ENCODE results near the gene DUSP19.
"Not testable (repeated sequence)": the region's sequence is repeated elsewhere in the genome, so short reads cannot be mapped to it uniquely, and the experiment has no call there.

DUSP19 gene, protein sequence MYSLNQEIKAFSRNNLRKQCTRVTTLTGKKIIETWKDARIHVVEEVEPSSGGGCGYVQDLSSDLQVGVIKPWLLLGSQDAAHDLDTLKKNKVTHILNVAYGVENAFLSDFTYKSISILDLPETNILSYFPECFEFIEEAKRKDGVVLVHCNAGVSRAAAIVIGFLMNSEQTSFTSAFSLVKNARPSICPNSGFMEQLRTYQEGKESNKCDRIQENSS

GRCh38 chr2:183078464-183079138 lies at the start of gene DUSP19:
TSS of gene DUSP19 (plus strand) at chr2:183078747. CDS start at chr2:183078934, 187 bp downstream.
- FAIRE-seq, result peak; percentile 87

DNA sequence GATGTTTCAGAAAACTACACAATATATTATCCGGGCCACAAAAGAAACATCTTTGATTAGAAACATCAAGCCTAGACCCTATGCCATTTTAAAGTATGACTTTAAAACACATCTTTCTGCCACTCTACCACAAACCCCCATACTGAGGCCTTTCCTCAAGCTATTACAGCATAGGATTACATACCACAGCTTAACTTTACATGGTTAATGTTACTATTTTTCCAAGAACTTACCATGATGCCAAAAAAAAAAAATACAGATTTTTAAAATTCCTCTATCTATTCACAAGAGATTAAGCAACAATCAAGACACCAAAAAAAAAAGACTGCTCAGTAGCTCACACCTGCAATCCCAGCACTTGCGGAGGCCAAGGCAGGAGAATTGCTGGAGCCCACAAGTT lies 49.3 kb upstream of the DUSP19 start:
- FAIRE-seq, result no peak

- no peak for FAIRE-seq
Observed at GRCh38 chr2:183031911-183032794, 46.4 kb upstream of the DUSP19 start.

DNA sequence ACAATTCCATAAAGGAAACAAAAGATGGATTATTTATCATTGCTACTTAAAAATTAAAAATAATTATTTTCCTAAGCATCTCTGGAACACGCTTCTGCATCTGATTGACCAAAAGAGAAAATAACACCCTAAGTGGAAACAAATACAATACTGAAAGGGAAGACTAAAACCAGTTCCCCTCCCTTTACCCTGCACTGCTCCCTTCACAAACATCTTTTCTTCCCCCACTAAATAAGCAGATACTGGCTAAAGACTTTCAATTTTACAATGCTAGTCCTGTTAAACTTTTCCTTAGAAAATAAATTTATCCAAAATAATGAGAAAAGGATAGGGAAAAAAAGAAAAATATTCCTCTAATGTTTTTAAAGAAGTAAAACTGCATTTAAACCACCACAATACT lies 44.6 kb upstream of the DUSP19 start:
- FAIRE-seq, result no peak

GRCh38 chr2:183034806-183035205 lies 43.7 kb upstream of the DUSP19 start:
- FAIRE-seq, result no peak

DNA sequence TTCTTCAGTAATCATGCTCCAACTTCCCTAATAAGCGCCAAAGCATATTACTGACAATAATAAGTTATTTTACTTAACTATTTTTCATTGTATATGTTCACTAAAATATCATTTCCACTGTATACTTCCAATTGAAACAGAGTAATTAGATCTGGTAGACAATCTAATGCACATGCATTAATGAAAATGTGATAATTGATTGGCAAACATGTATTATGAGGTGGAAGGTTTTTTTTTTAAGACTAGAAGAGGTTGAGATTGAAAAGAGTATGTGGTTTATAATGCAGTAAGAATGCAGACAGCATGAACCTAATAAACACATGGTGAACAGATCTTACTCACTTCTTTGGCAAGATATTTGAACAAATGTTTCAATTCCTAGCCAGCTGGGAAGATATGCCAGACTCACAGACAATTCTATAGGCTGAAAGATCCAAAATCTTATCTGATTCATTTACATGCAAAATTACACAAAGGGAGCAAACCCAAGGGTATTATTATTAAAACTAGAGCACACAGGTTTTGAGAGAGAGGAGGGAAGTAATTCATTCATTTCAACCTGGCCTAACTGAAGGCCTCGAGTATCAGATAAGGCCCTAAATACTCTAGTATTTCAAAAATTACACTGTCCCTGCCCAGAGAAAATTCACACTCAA lies 43.1 kb upstream of the DUSP19 start:
- FAIRE-seq, result peak; percentile 40

DNA sequence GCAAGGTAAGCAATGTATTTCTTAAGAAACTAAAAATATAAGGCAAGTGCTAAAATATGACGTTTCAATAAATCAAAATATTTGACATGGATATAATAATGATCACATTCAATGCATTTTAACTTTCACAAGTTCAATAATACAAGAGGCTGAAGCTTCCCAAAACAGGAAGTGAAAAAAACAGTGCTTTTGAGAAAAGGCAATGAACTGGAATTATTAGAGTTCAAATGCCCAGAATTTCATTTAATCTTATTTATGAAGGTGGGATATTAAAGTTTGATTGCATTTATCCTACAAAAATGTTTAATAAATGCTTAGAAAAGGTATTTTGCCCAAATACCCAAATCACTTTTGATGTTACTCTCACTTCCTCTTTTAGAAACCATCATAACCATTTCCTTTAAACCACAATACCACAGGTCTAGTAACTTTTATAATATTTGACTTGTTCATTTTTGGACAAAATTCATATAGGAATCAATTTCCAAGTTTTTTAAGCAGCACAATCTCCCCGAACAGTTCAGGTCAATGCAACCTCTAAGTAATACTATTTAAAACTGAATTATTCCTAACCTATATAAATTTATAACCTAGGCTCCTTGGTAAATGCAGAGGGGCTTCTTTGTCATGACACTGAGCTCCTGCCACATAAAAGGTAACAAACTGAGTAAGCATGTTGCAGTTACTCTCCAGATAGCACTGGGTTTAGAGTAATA lies 42.4 kb upstream of the DUSP19 start:
- FAIRE-seq, result no peak

DNA sequence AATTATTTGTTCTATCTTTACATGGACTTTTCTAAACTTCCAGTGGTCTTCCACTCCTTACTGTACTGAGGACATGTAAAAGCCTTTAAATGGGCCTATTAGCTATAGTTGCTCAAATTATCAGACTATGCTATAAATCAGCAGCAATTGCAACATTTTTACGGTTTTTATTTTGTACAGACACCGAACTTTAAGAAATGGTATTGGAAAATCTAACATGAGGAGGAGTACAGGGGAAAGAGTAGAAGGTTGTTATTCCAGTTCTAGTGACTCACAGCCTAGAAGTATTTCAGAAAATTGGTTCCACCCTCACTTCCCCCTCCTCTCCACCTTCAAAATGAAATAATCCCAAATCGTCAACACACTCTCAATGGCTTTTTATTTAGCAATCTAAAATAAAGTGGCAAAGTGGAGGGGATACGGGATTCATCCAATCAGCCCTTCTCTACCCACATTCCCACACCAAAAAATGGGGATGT lies 41.4 kb upstream of the DUSP19 start:
- peak; percentile 41 for FAIRE-seq

- FAIRE-seq, result no peak
Observed at GRCh38 chr2:183037553-183038340, 40.8 kb upstream of the DUSP19 start.

GRCh38 chr2:183038341-183039300 lies 39.9 kb upstream of the DUSP19 start, which contains the start of gene NCKAP1:
TSS of gene NCKAP1 (minus strand) at chr2:183038457. CDS start at chr2:183038099, 358 bp downstream.
- no peak for FAIRE-seq

DNA sequence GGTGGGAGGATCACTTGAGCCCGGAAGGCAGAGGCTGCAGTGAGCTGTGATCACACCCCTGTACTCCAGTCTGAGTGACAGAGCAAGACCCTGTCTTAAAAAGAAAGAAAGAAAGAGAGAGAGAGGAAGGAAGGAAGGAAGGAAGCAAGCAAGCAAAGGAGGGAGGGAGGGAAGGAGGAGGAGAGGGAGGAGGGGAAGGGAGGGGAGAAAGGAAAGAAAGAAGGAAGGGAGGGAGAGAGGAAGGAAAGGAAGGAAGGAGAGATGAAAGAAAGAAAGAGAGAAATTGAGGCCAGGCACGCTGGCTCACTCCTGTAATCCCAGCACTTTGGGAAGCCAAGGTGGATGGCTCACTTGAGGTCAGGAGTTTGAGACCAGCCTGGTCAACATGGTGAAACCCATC lies 37.9 kb upstream of the DUSP19 start:
- no peak for FAIRE-seq

DNA sequence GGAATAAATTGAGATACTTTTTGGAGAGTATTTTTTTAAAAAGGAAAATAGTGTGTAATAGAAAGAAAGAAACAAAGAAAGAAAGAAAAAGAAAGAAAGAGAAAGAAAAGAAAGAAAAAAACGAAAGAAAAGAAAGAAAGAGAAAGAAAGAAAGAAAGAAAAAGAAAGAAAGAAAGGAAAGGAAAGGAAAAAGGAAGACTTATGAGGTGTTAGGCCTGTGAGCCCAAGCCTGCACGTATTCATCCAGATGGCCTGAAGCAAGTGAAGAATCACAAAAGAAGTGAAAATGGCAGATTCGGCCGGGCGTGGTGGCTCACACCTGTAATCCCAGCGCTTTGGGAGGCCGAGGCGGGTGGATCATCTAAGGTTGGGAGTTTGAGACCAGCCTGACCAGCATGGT lies 35.0 kb upstream of the DUSP19 start:
- FAIRE-seq, result not testable (repeated sequence)

DNA sequence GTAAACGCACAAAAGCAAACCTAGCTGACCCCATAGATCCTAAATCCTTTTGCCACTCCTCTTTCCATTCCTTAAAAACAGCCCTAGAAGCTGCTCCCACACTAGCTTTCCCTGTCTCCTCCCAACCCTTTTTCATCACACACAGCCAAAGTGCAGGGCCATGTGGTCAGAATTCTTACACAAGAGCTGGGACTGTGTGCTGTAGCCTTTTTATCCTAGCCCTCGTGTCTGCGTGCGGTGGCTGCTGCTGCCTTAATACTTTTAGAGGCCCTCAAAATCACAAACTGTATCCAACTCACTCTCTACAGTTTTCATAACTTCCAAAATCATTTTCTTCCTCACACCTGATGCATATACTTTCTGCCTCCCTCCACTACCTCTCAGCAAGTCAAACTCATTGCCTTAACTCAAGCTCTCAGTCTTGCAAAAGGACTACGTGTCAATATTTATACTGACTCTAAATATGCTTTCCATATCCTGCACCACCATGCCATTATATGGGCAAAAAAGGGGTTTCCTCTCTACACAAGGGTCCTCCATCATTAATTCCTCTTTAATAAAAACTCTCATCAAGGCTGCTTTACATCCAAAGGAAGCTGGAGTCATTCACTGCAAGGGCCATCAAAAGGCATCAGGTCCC lies 30.9 kb upstream of the DUSP19 start:
- not testable (repeated sequence) for FAIRE-seq

- FAIRE-seq, result no peak
Observed at GRCh38 chr2:183049420-183049819, 29.1 kb upstream of the DUSP19 start.

DNA sequence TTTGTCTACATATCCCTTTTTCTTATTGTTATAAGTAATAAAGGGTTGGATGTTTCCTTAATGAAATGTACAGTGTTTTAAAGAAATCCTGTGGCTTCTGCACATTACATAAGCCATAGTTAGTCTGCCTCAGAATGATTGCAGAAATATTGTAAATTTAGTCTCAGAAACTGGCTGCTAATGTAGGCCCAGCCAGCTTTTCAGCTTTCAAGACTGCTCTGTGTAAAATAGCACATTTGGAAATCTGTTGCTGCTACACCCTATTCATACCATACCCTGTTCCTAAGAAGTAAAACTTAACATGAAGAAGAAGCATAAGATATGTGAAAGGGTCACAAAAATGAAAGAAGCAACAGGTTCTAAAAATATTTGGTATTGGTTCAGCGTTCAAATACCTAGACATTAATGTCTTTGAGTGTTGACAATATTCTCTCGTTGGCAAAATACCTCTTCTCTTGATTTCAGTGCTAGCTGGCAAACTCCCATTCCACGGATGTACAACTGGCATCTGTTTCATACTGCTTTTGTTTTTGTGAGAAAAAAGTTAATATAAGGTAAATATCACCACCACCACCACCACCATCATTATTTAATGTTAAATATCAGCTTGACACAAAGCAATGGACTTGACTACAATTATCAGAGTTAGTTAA lies 21.1 kb upstream of the DUSP19 start:
- FAIRE-seq, result no peak

- no peak for FAIRE-seq
Observed at GRCh38 chr2:183059561-183059960, 19.0 kb upstream of the DUSP19 start.

DNA sequence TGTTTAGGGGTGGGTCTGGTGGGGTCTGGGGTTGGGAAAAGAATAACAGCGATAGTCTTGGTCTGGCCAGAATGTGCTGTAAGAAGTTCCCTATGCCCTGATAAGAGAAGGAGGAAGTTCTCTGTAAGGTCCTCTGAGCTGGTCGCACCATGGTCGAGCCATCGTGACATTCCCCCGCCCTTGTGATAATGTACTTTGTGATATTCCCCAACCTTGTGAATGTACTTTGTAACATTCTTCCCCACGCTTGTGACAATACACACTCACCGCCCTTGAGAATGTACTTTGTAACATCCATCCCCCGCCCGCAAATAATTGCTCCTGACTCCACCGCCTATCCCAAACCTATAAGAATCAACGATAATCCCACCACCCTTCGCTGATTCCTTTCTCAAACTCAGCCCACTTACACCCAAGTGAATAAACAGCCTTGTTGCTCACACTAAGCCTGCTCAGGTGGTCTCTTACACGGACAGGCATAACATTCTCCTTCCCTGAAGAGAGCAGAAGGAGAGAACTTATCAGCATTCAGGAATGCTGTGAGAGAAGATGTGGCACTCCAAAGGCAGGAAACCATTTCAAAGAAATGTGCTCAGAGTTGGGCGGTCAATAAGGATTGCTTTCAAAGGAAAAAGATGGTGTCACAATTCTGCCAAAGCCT lies 17.8 kb upstream of the DUSP19 start:
- no peak for FAIRE-seq

DNA sequence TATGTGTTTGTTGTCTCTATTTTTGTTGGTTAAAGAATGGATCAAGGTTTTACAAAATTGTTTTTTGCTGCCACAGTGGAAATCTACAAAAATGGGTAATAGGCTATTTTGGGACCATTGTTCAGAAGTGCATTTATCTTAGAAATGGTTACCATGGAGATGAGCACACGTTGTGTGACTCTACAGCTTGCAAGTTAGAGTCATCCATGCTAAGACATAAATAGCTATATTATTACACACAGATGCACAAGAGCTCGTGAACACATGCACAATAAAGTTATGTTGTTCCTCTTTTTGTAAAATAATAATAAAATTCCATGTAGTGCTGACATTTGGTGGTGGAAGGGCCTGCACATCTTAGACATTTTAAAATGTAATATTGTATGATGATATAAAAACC lies 15.5 kb upstream of the DUSP19 start:
- no peak for FAIRE-seq

DNA sequence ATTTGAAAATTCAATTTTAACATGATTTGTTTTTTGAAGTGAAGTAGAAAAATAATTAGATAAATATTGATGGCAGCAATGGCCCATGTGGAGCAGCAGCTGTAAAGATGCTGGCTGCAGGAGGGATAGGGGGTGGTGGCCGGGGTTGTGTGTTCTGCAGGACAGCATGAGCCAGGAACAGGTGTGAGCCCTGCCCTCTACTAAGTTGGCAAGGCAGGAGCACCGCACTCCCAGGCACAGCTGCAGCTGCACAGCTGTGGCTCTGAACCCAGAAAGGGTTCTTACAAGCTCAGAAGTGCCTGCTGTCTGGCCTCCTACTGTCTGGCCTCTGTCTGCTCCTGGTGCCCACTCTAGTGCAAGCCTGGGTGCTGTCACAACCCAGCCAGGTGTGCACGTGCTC lies 10.0 kb upstream of the DUSP19 start:
- no peak for FAIRE-seq

All from A204.1 (cell line).